AG09309 (cell line): ENCODE results near the gene PCDHGC5.

Experiments used
- DNase-seq: peaks from one replicate; pipeline ENCODE4 v3.0.0-alpha.2; 2010; ENCODE audit warnings: low read depth
- H3K4me3 ChIP-seq: 2 replicates; pipeline ENCODE4 v1.5.1; 2011; ENCODE audit warnings: mild to moderate bottlenecking, low read depth, low read length, moderate library complexity; ENCODE audit not compliant: control insufficient read depth
- CTCF ChIP-seq: IDR thresholded peaks from 2 replicates; pipeline ENCODE4 v1.5.1; 2011; ENCODE audit warnings: mild to moderate bottlenecking, low read depth, low read length, inconsistent platforms; ENCODE audit not compliant: insufficient read depth, control insufficient read depth; ENCODE audit errors: missing control alignments

The PCDHGC5 gene

DNA sequence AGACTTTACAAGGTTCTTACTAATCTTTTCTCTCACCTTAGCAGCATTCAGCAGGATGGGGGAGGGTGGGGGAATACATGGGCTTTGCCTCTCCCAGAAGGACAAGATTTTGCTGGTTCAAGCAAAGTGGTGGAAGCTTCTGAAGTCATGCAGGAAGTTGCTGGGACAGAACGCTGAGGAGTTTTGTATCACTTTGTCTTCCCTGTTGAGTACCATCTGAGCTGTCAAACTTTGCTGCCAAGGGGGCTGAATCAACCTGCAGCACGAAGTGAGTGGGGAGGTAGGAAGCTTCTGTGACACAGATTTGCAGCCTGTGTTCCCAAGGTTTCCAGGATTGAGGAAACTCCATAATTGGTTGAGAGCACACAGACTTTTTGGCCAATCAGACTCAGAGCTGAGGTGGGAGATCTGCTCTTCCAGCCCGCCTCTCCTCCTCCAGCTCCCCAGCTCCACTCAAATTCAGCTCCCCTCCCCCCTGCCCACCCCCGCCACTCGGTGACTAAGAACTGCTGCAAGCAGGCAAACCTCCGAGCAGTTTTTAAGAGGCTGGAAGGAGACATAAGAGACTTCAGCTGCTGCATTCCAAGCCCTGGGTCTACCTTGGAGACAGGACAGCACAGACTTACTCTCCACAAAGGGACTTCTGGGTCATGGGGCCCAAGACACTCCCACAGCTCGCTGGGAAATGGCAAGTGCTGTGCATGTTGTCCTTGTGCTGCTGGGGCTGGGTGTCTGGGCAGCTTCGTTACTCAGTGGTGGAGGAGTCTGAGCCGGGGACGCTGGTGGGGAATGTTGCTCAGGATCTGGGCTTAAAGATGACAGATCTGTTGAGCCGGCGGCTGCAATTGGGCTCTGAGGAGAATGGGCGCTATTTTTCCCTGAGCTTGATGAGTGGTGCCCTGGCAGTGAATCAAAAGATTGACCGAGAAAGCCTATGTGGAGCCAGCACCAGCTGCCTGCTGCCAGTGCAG, at the start of gene PCDHGC5:
Gene PCDHGC5, plus strand, starts transcription at position 491 of the 971 bp plus-strand sequence. Its CDS starts 160 bp downstream, at position 651.
- TF ChIP-seq CTCF = no peak
- H3K4me3 ChIP-seq = peak within 1 kb of the TSS; percentile 4
- peak; percentile 64 for DNase-seq

DNA sequence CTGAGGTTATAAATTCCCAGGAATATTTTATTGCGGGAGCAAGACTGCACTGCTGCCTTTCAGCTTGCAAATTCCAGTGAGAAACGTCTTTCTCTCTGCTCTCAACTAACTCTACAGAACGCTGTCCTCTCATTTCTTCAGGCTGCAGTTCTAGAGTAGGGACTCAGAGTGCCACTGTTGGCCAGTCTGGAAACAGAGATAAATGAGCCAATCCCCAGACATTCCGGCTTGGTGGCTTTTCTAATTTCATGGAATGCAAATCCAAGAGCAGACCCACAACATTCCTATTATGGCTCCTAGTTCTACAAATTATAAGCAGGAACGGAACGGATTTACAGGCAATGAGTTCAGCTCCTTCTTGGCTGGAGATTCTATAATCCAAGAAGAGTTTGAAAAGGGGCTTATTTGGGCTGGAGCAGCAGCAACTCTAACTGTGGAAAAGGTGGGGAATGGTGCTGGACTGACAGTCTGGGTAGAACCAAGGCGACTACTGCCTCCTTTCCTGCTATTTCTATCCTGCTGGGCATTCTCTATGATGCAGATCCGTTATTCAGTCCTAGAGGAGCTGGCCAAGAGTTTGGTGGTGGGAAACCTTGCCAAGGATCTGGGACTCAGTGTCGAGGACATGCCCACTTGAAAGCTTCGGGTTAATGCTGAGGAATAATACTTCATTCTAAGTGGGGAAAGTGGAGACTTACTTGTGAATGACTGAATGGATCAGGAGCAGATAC, 49.3 kb upstream of the PCDHGC5 start:
- peak; percentile 12 for TF ChIP-seq CTCF
- H3K4me3 ChIP-seq = no peak overlapping the region
- no peak for DNase-seq

GRCh38 chr5:141440341-141440740, 48.5 kb upstream of the PCDHGC5 start:
- no peak for TF ChIP-seq CTCF
- no peak overlapping the region for H3K4me3 ChIP-seq
- DNase-seq = no peak

GRCh38 chr5:141441571-141442170, 47.2 kb upstream of the PCDHGC5 start:
- H3K4me3 ChIP-seq = no peak overlapping the region
- no peak for DNase-seq
- no peak for TF ChIP-seq CTCF

DNA sequence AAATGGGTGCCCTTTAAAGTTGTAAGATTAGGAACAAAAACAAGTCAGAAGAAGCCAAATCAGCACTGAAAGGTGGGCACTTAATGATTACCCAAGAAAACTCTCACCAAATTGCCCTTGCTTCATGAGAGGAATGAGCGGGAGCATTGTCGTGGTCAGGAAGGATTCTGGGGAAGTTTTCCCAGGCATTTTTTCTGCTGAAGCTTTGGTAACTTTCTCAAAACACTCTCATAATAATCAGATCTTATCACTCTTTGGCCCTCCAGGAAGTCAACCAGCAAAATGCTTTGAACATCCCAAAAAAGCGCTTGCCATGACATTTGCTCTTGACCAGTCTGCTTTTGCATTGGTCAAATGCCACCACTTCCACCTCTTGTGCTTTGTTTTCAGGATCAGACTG, 23.5 kb upstream of the PCDHGC5 start:
- no peak for TF ChIP-seq CTCF
- H3K4me3 ChIP-seq = no peak overlapping the region
- DNase-seq = no peak

- H3K4me3 ChIP-seq = peak within 1 kb of the TSS; percentile 51
- DNase-seq = peak; percentile 87
- peak; percentile 47 for TF ChIP-seq CTCF
Observed at GRCh38 chr5:141475625-141476131, 13.2 kb upstream of the PCDHGC5 start, which contains the start of gene PCDHGC3. PCDHGC3 (plus strand) TSS chr5:141475966; CDS start chr5:141476117, 151 bp downstream.
